Activated T-cell treated with anti-CD3 and anti-CD28 coated beads, Interleukin-2, amount 50 U/mL, for 24 hours (primary cell): ENCODE measurements around the gene MN1.

Experiments used
- DNase-seq: peaks from one replicate; pipeline ENCODE4 v3.0.0-alpha.2; 2020
- H3K27ac Mint-ChIP-seq: 2 replicates; pipeline ENCODE4 v1.8.0; 2020; ENCODE audit warnings: mild to moderate bottlenecking, mixed read lengths
- H3K27me3 Mint-ChIP-seq: 2 replicates; pipeline ENCODE4 v1.8.0; 2020; ENCODE audit warnings: mixed read lengths
- H3K36me3 Mint-ChIP-seq: 2 replicates; pipeline ENCODE4 v1.8.0; 2020; ENCODE audit warnings: low read depth, mixed read lengths
- H3K4me1 Mint-ChIP-seq: 2 replicates; pipeline ENCODE4 v1.8.0; 2020; ENCODE audit warnings: low read depth, mixed read lengths
- H3K4me3 Mint-ChIP-seq: 2 replicates; pipeline ENCODE4 v1.8.0; 2020; ENCODE audit warnings: mild to moderate bottlenecking, moderate library complexity, mixed read lengths
- H3K9me3 Mint-ChIP-seq: 2 replicates; pipeline ENCODE4 v1.8.0; 2020; ENCODE audit warnings: mixed read lengths

The MN1 gene

GRCh38 chr22:27786965-27787364 lies 14.6 kb downstream of the MN1 start:
- H3K9me3 Mint-ChIP-seq = no peaks in the 10 kb centered on the region

GRCh38 chr22:27786291-27786932 lies 15.1 kb downstream of the MN1 start:
- Mint-ChIP-seq H3K4me1 (peaks cover 2% of the 10 kb centered on the region), H3K27me3 (peaks cover 38% of the 10 kb centered on the region), H3K9me3 (no peaks in the 10 kb centered on the region), H3K36me3 (no peaks in the 10 kb centered on the region), H3K4me3 (no peak overlapping the region), H3K27ac (no peak overlapping the region)
- no peak for DNase-seq

More at GRCh38 chr22:27786965-27787364, 14.6 kb downstream of the MN1 start:
- Mint-ChIP-seq H3K27ac (no peak overlapping the region), H3K4me1 (peaks cover 2% of the 10 kb centered on the region), H3K4me3 (no peak overlapping the region), H3K36me3 (no peaks in the 10 kb centered on the region), H3K27me3 (peaks cover 38% of the 10 kb centered on the region)
- no peak for DNase-seq

GRCh38 chr22:27785831-27786230 lies 15.7 kb downstream of the MN1 start:
- Mint-ChIP-seq H3K4me1 (peaks cover 2% of the 10 kb centered on the region), H3K9me3 (no peaks in the 10 kb centered on the region), H3K27me3 (peaks cover 40% of the 10 kb centered on the region), H3K27ac (no peak overlapping the region), H3K4me3 (no peak overlapping the region), H3K36me3 (no peaks in the 10 kb centered on the region)
- DNase-seq = no peak

- no peaks in the 10 kb centered on the region for H3K36me3 Mint-ChIP-seq
- H3K9me3 Mint-ChIP-seq = no peaks in the 10 kb centered on the region
- peaks cover 2% of the 10 kb centered on the region for H3K4me1 Mint-ChIP-seq
- no peak for DNase-seq
- H3K4me3 Mint-ChIP-seq = no peak overlapping the region
- peaks cover 44% of the 10 kb centered on the region for H3K27me3 Mint-ChIP-seq
- no peak overlapping the region for H3K27ac Mint-ChIP-seq
Measured at GRCh38 chr22:27784120-27784475, 17.5 kb downstream of the MN1 start.

- DNase-seq = no peak
- H3K36me3 Mint-ChIP-seq = no peaks in the 10 kb centered on the region
- H3K27ac Mint-ChIP-seq = no peak overlapping the region
- no peak overlapping the region for H3K4me3 Mint-ChIP-seq
- peaks cover 46% of the 10 kb centered on the region for H3K27me3 Mint-ChIP-seq
- H3K9me3 Mint-ChIP-seq = no peaks in the 10 kb centered on the region
- H3K4me1 Mint-ChIP-seq = peaks cover 2% of the 10 kb centered on the region
Measured at GRCh38 chr22:27783436-27784119, 18.0 kb downstream of the MN1 start.

- H3K36me3 Mint-ChIP-seq = no peaks in the 10 kb centered on the region
- H3K4me3 Mint-ChIP-seq = no peak overlapping the region
- H3K4me1 Mint-ChIP-seq = peaks cover 2% of the 10 kb centered on the region
- no peak overlapping the region for H3K27ac Mint-ChIP-seq
- peaks cover 51% of the 10 kb centered on the region for H3K27me3 Mint-ChIP-seq
- DNase-seq = no peak
- H3K9me3 Mint-ChIP-seq = no peaks in the 10 kb centered on the region
Measured at GRCh38 chr22:27782088-27782487, 19.5 kb downstream of the MN1 start.

GRCh38 chr22:27780161-27780575 lies 21.4 kb downstream of the MN1 start:
- DNase-seq = no peak
- no peaks in the 10 kb centered on the region for H3K9me3 Mint-ChIP-seq
- H3K36me3 Mint-ChIP-seq = no peaks in the 10 kb centered on the region
- no peak overlapping the region for H3K27ac Mint-ChIP-seq
- no peaks in the 10 kb centered on the region for H3K4me1 Mint-ChIP-seq
- H3K27me3 Mint-ChIP-seq = peaks cover 49% of the 10 kb centered on the region
- H3K4me3 Mint-ChIP-seq = no peak overlapping the region

- H3K36me3 Mint-ChIP-seq = no peaks in the 10 kb centered on the region
- H3K9me3 Mint-ChIP-seq = no peaks in the 10 kb centered on the region
- no peak overlapping the region for H3K4me3 Mint-ChIP-seq
- H3K27me3 Mint-ChIP-seq = peaks cover 48% of the 10 kb centered on the region
- H3K4me1 Mint-ChIP-seq = no peaks in the 10 kb centered on the region
- no peak overlapping the region for H3K27ac Mint-ChIP-seq
- DNase-seq = no peak
Measured at GRCh38 chr22:27779643-27780042, 21.9 kb downstream of the MN1 start.

- DNase-seq = no peak
- H3K4me1 Mint-ChIP-seq = no peaks in the 10 kb centered on the region
- H3K36me3 Mint-ChIP-seq = no peaks in the 10 kb centered on the region
- H3K9me3 Mint-ChIP-seq = no peaks in the 10 kb centered on the region
- H3K27me3 Mint-ChIP-seq = peaks cover 38% of the 10 kb centered on the region
- H3K4me3 Mint-ChIP-seq = no peak overlapping the region
- no peak overlapping the region for H3K27ac Mint-ChIP-seq
Measured at GRCh38 chr22:27778294-27779090, 23.1 kb downstream of the MN1 start.

- H3K27ac Mint-ChIP-seq = no peak overlapping the region
- H3K9me3 Mint-ChIP-seq = no peaks in the 10 kb centered on the region
- DNase-seq = no peak
- H3K4me1 Mint-ChIP-seq = no peaks in the 10 kb centered on the region
- no peak overlapping the region for H3K4me3 Mint-ChIP-seq
- no peaks in the 10 kb centered on the region for H3K36me3 Mint-ChIP-seq
- H3K27me3 Mint-ChIP-seq = peaks cover 36% of the 10 kb centered on the region
Measured at GRCh38 chr22:27777128-27777527, 24.4 kb downstream of the MN1 start.

- no peak for DNase-seq
- H3K36me3 Mint-ChIP-seq = no peaks in the 10 kb centered on the region
- H3K4me3 Mint-ChIP-seq = no peak overlapping the region
- no peaks in the 10 kb centered on the region for H3K4me1 Mint-ChIP-seq
- no peaks in the 10 kb centered on the region for H3K9me3 Mint-ChIP-seq
- no peak overlapping the region for H3K27ac Mint-ChIP-seq
- peaks cover 36% of the 10 kb centered on the region for H3K27me3 Mint-ChIP-seq
Measured at GRCh38 chr22:27776650-27776958, 25.0 kb downstream of the MN1 start.

GRCh38 chr22:27775758-27776649 lies 25.6 kb downstream of the MN1 start:
- Mint-ChIP-seq H3K27me3 (peaks cover 34% of the 10 kb centered on the region), H3K27ac (no peak overlapping the region), H3K9me3 (no peaks in the 10 kb centered on the region), H3K4me1 (no peaks in the 10 kb centered on the region), H3K4me3 (no peak overlapping the region), H3K36me3 (no peaks in the 10 kb centered on the region)
- DNase-seq = no peak

GRCh38 chr22:27775087-27775698 lies 26.4 kb downstream of the MN1 start:
- H3K4me1 Mint-ChIP-seq = no peaks in the 10 kb centered on the region
- no peak for DNase-seq
- H3K36me3 Mint-ChIP-seq = no peaks in the 10 kb centered on the region
- no peak overlapping the region for H3K4me3 Mint-ChIP-seq
- no peaks in the 10 kb centered on the region for H3K9me3 Mint-ChIP-seq
- peaks cover 31% of the 10 kb centered on the region for H3K27me3 Mint-ChIP-seq
- no peak overlapping the region for H3K27ac Mint-ChIP-seq

- Mint-ChIP-seq H3K36me3 (no peaks in the 10 kb centered on the region), H3K9me3 (no peaks in the 10 kb centered on the region), H3K27ac (no peak overlapping the region), H3K4me3 (no peak overlapping the region), H3K4me1 (no peaks in the 10 kb centered on the region), H3K27me3 (peaks cover 34% of the 10 kb centered on the region)
- DNase-seq = no peak
Measured at GRCh38 chr22:27774200-27774599, 27.4 kb downstream of the MN1 start.
